Hepatic stellate cell (primary cell): ENCODE measurements around the gene DBN1.
A peak's percentile ranks its signal among the peaks of the same experiment; 100 is the strongest.

Experiments used
- DNase-seq: peaks from one replicate; pipeline ENCODE4 v3.0.0; 2011; ENCODE audit warnings: low spot score

DBN1 gene

DNA sequence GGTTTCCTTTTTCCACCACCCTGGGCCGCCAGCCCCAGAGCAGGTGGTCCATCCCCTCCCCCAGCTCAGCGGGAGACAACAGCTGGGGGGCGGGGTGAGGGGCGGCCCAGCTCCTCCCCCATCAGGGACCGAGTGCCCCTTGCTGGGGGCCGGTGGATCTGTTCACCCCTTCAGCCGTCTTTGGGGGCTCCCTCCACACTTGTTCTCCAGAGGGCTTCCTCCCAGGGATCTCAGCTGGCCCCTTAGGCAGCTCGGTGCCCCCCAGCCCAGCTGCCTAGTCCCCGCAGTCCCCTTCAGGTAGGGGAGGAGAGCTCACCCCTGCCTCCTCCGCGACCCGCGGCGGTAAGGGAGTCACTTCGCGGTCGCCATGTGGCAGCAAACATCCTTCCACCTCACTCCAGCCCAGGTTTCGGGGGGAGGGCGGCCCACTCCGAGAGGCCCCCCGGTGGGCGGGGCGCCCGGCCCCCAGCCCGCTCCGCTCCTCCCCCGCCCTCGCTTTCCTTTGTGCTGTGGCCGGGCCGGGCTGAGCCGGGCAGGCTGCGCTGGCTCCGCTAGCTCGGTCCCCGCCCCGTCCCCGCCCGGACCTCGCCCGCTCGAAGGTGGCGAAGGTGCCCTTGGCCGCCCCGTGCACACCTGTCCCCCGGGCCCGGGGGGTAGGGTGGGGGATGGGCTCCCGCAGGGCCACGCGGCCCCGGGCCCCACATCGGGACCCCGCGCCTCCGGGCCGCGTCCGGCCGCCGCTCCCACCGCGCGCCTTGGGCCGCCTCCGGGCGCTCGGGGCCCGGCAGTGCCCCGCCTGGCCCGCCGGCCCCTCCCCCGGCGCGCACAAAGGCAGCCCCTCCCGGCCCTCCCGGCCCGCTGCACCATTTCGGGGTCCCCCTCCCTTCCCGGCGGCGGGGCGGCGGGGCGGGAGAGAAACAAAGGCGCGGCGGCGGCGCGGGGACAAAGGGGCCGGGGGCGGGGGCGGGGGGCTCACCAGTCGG is 683 bp downstream of the DBN1 start:
- DNase-seq = peak; percentile 69

DNA sequence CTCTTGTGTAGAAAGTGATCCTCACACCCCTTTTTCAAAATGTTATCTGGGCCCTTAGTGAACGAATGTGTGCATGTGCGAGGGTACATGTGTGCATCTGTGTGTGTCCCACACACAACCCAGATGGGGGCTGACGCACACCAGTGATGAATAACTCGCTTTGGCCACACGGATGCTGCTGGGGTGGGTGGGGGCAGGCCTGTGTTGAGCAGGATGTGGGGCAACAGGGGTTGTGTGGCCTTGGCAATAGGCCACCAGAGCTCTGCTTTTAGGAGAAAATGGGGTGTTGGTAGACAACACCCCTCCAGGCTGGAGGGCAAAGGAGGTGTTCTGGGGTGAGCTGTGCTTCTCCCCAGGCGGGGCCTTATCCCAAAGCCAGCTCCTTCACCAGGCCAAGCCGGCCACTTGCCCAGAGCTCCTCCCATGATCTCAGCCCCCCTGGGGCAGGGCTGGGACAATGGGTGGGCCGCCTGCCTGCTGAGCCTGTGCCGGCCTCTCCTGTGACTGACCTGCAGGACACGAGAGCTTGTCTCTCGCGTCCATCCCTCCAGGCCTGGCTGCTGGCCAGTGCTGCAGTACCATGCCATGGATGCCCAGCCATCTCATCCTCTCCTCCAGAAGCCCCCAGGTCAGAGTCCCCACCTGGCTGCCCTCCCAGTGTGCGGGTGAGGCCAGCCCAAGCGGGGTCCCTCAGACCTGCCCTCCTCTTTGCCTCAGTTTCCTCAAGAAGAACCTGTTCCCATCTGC is 1.7 kb downstream of the DBN1 start:
- no peak for DNase-seq

DNA sequence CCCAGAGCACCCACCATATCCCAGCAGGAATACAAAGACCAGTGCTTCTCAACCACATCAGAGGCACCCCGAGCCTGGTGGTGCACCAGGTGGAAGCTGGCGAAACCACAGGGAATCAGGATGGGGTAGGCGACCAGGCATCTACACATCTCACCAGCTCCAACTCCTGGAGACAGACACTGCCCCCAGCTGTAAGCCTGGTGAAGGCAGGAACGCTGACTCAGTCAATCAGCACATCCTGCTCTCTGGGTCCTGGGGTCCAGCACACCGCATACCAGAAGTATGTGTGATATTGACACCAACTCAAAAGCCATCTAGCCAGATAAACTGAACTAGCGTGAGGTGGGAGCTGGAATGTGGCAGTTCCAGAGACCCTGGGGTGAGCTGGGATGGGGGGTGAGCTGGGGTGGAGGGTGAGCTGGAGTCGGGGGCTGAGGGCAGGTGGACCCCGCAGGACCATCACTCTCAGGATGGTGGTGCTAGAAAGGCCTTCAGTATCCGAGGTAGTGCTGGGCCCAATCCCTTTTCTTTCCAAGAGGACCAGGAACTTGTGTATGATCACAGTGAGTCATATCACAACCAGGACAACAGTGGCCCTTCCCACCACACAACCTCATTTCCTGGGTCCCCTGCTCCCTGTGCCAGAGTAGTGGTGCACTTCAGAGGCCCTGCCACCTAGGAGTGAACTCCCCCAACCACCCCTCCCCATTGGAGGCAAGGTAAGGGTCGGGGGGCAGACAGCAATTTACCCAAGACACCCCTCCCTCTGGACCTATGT is 2.5 kb downstream of the DBN1 start:
- DNase-seq = peak; percentile 68

DNA sequence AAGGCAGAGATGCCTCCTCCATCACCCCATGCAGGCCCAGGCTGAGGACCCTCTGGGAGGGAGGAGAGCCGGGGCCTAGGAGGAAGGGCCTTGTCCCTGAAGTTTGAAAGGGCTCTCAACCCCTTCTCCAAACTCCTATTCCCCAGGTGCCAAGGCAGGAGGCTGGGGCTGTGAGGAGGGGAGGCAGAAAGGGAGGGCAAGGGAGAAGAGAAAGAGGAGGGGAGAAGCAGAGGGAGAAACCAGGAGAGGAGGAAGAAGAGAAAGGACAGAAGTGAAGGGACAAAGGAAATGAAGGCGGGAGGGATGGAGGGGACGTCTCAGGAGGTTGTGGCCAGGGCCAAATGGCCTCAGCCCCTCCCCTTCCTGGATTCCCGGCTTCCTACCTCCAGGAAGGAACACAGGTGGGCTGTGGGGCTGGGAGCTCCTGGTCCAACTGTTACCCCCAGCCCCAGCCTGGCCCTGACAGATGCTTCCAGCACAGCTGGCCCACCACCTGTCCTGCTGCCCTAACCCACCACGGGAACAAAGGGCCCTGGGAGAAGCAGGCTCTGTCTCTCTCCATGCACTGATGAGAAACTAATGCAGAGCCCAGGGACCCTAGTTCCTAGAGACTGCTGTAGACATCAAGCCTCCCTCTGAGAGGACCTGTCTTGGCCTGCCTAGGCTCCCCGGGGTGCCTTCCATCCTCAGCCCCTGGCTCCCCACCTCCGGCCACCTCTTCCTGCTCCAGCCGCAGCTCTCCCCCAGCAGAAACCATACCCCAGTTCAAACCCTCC is 3.5 kb downstream of the DBN1 start:
- no peak for DNase-seq

DNA sequence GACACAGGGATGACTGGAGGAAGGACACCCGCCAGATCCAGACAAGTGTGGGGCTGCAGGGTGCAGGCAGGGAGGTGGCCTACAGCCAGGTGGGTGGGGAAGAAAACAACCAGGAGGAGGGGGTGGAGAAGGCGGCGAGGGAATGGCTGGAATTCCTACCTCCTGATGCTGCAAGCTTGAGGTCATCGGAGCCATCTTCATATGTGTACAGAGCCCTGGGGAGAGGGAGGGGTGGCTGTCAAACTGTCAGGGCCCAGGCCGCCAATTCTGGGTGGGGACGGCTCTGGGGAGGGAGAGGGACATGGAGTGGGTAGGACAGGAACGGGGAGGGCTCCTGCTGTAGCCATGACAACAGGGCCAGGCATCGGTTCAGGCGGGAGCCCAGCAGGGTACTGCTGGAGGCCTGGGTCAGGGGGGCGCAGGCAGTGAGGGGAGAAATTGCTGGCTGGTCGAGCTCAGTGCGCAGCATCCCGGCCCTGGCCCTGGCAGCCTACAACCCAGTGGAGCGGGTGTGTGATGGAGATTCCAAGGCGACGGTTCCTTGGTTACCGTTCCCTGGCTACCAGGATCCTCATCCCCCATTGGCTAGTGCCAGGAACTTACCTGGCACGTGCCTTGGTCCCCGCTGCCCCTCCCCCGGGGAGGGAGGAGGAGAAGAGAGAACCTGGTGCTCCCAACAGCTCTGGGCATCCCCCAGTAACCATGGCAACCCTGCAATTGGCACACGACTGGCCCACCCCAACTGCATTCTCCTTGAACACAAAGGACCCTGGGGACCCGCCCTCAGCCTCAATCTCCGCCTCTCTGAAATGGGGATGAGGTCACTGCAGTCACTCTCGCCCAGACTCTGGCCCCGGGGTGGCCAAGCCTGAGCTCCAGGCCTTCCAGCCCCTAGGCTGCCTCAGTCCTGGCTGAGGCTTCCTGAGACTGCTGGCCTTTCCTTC is 4.5 kb downstream of the DBN1 start:
- DNase-seq = peak; percentile 56

DNA sequence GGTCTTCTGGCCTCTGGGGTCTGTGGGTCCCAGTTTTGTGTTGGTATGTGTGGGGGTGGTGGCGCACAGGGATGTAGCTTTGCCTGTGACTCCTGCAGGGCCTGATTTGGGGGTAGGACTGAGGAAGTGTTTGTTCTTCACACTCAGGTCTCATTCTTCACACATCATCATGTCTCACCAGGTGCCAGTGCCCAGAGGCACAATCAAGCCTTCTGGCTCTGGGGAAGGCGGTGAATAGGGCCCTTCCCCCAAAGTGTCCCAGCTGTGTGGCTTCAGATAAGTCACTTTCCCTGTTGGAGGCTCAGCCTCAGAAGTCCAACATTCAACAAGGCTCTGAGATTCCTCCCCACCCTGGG is 5.1 kb downstream of the DBN1 start:
- DNase-seq = no peak

DNA sequence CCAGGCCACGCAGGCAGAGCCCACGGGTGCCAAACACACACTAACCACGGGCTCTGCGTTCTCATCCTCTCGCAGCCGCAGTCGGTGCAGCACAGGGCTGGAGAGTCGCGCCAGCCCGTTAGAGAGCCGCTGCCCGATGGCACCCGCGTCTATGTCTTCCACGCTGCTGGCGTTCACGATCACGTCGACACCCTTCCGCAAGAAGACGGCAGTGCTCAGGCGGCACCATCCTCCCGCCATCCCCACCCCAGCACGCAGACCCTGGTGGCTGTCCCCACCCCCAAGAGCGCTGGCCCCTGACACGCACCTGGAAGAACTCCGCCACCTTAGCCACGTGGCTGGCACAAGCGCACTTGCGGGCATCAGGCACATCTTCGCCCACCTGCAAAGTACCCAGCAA is 6.0 kb downstream of the DBN1 start:
- DNase-seq = no peak

DNA sequence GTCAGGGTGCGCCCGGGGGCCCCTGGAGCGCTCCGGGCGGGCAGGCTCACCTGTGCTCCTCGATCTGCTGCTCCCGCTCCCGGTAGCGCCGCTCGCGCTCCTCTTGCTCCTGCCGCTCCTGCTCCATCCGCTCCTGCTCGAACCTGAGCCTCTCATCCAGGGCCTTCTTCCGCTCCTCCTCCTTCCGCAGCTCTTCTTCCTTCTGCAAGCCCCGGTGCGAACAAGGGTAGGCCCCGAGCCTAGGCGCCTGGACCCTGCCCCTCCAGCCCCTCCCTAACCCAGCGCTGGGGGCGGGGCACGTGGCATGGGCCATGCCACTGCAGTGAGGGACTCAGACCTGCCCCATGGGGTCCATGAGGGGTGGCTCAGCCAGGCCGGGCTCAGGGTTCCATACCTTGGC is 6.6 kb downstream of the DBN1 start:
- no peak for DNase-seq

DNA sequence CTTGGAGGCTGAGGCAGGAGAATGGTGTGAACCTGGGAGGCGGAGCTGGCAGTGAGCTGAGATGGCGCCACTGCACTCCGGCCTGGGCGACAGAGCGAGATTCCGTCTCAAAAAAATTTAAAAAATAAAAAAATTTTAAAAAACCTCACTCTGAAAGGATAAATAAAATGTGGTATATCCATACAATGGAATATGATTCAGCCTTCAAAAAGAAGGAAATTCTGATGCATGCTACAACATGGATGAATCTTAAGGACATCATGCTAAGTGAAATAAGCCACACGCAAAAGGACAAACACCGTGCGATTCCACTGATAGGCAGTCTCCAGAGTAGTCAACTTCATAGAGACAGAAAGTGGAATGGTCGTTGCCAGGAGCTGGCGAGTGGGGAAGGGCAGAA is 8.4 kb downstream of the DBN1 start:
- no peak for DNase-seq

DNA sequence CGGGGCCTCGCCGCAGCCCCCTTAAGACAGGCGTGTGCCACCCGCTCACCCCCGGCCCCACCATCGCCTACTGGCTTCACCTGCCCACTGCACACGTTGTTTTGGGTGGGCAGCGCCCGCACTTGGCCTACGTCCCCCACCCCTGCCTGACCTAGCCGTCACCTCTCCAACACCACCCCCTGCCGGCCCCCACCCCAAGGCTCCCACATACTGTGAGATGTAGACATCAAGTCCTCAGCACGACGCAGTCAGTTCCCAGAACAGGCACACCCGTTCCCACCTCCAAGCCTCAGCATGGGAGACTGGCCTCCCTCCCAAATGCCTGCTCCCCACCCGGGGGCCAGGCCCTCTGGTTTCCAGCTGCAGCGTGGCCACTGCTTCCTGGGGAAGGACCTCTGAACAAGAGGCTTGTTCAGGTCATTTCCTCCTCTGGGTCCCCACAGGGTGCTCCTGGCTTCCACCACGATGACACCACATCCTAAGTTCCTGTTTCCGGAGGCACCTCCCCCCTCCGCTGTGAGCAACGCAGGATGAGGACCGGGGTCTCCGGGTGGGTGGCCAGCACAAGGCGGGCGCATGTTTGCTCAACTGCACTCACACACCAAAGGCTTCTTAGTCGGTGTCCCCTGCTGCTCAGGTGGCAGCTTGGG is 11.3 kb downstream of the DBN1 start:
- DNase-seq = no peak

DNA sequence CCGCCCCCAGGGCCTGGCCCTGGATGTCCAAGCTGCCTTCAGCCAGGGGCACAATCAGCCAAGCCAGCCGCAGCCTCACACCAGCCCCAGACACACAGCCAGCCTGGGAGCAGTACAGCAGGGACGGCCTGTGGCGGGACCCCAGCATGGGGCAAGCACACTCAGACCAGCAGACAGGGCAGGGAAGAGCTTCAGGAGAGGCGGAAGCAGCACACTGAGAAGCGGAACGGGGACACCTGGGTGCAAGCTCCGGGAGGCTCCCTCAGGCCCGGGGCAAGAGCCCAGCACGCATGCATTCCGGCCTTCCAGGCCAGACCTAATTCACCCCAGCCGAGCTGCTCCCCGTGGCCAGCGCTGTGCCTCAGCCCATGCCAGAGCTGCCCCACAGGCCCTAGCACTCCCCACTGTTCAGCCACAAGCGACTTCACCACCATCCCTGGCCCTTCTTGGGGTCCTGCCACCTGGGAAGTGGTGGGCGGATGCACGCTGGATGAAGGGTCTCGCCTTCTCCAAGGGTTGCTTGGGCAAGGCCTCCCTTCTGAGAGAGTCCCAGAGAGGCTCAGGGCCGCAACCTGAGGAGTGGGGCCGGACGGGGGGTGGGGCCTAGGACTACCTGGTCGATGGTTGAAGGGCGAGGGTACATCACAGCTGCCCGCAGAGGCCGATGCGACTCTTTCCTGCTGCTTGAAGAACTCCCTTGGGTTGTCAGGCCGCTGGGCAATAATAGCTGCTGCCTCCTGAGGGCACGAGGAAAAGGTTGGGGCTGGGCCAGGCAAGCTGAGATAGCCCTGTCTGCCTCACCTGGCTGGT is 13.4 kb downstream of the DBN1 start:
- DNase-seq = no peak

DNA sequence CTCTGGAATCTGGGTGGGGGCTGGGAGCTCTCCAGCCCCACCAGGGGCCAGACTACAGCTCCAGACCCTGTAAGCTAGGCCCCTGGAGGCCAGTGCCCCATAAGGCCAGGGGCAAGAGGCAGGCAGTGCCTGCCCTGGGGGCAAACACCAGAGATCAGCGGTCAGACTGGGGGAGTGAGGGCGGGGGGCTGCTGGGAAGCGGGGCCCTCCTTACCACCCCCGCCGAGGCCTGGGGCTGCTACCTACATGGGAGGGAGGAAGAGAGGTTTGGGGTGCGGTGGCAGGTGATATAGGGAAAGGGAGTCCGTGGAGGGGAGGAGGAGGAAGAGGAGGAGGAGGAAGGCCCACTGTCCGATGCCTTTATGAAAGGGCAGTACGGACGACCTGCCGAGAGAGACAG is 14.1 kb downstream of the DBN1 start:
- DNase-seq = no peak

DNA sequence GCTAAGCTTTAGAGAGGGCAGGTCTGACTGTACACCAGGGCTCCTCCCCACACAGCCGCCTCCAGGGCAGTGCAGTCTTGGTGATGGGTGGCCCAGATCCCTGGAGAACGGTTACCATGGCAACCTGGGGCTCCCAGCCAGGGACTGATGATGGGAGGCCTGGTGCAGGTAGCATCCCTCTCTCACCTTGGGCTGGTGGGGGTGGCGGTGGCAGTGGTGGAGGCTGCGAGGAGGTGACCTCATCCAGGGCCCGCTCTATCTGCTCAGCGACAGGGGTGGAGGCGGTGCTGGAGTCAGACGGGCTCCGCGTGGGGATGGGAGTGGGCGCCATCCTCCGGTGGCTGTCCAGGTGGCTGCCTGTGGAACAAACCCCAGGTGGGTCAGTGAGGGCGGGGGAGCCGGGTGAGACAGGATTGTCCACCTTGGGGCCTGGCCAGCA is 14.5 kb downstream of the DBN1 start:
- no peak for DNase-seq

DNA sequence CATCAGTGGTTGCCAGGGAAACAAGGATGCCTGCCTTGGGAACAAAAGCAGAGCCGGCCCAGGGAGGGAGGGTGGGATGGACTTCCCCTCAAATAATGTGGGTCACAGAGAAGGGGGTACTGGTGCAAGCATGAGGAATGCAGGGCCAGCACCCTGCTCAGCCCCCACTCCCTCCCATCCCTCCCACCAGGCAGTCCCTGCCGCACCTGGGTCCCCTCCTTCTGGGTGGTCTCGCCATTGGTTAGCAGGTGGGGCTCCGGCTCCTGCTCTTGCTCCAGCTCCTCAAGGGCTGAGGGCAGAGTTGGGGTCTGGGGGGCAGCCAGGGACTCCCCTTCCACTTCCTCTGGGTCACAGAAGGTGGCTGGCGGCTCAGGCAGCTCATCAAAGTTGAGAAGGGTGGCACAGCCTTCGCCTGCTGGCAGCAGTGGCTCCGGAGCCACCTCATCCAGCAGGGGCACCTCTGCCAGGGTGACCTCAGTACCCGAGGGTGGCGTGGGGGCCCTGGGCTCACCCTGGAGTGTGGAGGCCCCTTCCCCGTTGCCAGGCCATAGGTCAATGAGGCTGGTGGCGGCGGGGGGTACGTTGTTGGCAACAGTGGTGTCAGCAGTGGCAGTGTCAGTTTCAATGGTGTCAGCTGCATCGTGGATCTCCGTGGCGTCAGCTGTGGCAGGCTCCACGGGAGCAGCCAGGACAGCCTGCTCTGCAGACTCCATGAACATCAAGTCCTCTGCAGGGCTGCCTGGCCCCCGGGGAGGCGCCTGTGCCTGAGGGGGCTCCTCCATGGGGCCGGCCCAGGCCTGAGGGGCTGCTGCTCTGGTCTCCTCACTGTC is 15.4 kb downstream of the DBN1 start:
- DNase-seq = no peak

DNA sequence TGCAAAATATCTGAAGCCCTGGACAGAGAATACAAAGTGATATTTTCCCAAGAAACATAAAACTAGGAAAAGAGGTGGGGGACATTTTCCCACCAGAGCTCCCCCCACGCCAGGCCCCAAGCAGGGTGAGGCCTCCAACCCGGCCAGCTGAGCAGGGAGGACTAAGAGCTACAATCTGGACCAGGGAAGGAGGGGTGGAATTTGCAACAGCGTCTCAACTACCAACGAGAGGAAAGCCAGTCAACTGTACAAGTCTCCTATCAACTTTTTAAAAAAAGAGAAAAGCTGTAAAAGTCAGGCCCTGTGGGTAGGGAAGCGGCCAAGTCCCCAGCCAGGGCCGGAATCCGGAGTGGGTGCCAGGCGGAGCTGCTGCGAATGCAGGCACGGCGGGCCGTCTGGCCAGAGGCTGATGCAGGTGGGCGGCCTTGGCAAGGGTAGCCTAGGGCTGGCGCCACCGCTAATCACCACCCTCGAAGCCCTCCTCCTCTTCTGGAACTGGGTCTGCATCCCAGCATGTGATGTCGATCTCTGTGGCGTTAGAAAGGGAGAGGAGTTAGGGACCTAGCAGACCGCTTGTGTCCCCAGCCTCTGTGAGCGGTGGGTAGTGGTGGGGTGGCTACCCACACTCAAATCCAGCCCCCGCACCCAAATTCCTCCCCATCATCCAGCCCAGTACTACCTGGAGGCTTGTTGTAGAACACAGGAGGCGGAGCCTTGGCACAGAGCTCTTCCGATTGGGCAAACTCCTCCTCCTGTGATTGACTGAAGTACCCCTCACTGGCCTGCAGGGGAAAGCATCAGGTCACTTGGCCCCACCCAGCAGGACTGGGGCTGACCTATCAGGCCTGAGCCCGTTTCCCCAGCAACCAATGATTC is 16.2 kb downstream of the DBN1 start:
- DNase-seq = peak; percentile 99

DNA sequence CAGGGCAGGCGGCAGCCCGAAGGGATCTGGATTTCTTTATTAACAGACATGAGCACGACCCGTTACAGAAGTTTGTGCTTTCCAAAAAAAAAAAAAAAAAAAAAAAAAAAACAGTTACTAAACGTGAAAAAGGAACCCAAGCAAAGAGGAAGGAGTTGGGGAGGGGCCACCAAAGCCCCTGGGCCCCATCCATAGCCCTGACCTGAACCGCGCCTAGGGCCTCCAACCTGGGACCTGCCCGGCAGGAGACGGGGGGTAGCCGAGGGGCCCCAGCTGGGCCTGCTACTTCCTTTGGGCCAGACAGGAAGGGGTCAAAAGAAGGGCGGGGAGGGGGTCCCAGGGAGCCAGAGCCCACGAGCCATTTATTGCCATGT is 16.9 kb downstream of the DBN1 start:
- no peak for DNase-seq
